Measurements from ENCODE around the gene WHRN. TPM values are rescaled to one million over a fixed set of nuclear protein-coding genes. Genes with fewer than 3 reads are reported as not detected.
A peak's percentile ranks its signal among the peaks of the same experiment; 100 is the strongest.

The WHRN gene
- total and polyA plus RNA-seq, 2 of the 8 experiments (the other 6 are each of a cell fraction or from before 2014, with no cell fraction given), result 4.4 to 7.7 TPM

- Histone ChIP-seq H2BK12ac (ENCODE audit: low read depth, low read length) (no peak overlapping the region), H3K4me2 (ENCODE audit: insufficient read depth in 1 of 2, low read depth in 2 of 2, low read length in 2 of 2) (no peak overlapping the region), H2BK5ac (ENCODE audit: low read depth, low read length) (0 out of 2 replicates have a peak overlapping the region, but pooled peaks have one; percentile 60), H3K4me3 (ENCODE audit: extremely low read depth in 1 of 4, insufficient read depth in 2 of 4, low read depth in 3 of 4, low read length in 4 of 4) (no peak overlapping the region), H3K79me2 (ENCODE audit: control insufficient read depth in 1 of 2, insufficient read depth in 2 of 2, low read length in 2 of 2) (no peaks in the 10 kb centered on the region), H3K9me3 (ENCODE audit: insufficient read depth in 2 of 2, low read depth in 1 of 2, low read length in 1 of 2) (no peaks in the 10 kb centered on the region), H2BK120ac (replicated peaks; ENCODE audit: low read depth, low read length) (no peak overlapping the region), H4K20me1 (replicated peaks in 1 of 2; ENCODE audit: control insufficient read depth in 1 of 2, insufficient read depth in 2 of 2, low read length in 2 of 2) (peaks cover 0 to 2% of the 10 kb centered on the region in 2 experiments), H3K27ac (ENCODE audit: low read depth, low read length) (no peak overlapping the region), H3K4me1 (replicated peaks in 1 of 4; ENCODE audit: control insufficient read depth in 3 of 4, insufficient read depth in 4 of 4, low read length in 3 of 4) (peaks cover 0 to 9% (median 4%) of the 10 kb centered on the region in 4 experiments; a peak in 3 of 7 replicates), H3K56ac (replicated peaks; ENCODE audit: insufficient read length, low read depth, low read length) (no peak overlapping the region), H3K4ac (replicated peaks; ENCODE audit: insufficient read length, low read depth, low read length) (no peak overlapping the region), H3K79me1 (ENCODE audit: low read depth, low read length) (no peaks in the 10 kb centered on the region), H3K36me3 (ENCODE audit: control insufficient read depth in 2 of 4, insufficient read depth in 4 of 4, low read length in 3 of 4) (no peaks in the 10 kb centered on the region), H2BK20ac (ENCODE audit: low read length) (no peak overlapping the region), H4K5ac (ENCODE audit: insufficient read length, low read depth, low read length) (no peak overlapping the region), H3K23me2 (ENCODE audit: low read depth, low read length) (no peaks in the 10 kb centered on the region), H3K14ac (ENCODE audit: insufficient read length) (no peak overlapping the region), H3K18ac (ENCODE audit: extremely low read depth, low read length) (no peak overlapping the region), H3K23ac (ENCODE audit: insufficient read length) (no peak overlapping the region), H2AK5ac (ENCODE audit: low read depth, low read length) (no peak overlapping the region), H4K8ac (ENCODE audit: extremely low read depth, insufficient read depth, low read length) (no peak overlapping the region), H4K91ac (replicated peaks; ENCODE audit: insufficient read length, low read length) (no peak overlapping the region), H2BK15ac (ENCODE audit: low read length) (no peak overlapping the region), H3K27me3 (replicated peaks in 1 of 4; ENCODE audit: control insufficient read depth in 3 of 4, extremely low read depth in 1 of 4, insufficient read depth in 3 of 4, low read length in 3 of 4) (no peaks in the 10 kb centered on the region; a peak in 1 of 7 replicates), H3K9ac (replicated peaks in 1 of 4; ENCODE audit: extremely low read depth in 1 of 4, low read depth in 3 of 4, low read length in 3 of 4) (no peak overlapping the region), H2AFZ (ENCODE audit: low read length) (no peak overlapping the region)
- FAIRE-seq (no peak), DNase-seq (ENCODE audit: low read depth in 1 of 2, low spot score in 2 of 2) (no peak)
- TF ChIP-seq YY1 (IDR thresholded peaks at IDR 0.05; ENCODE audit: low read depth, low read length), result no peak
- TF ChIP-seq SIN3A (conservative IDR thresholded peaks at IDR 0.05 in 1 of 2, IDR thresholded peaks at IDR 0.05 in 1 of 2; ENCODE audit: low read depth in 1 of 2, low read length in 2 of 2), result no peak
- no peak for TF ChIP-seq JUND (IDR thresholded peaks at IDR 0.05; ENCODE audit: low read length)
- no peak for TF ChIP-seq SP1 (IDR thresholded peaks at IDR 0.05; ENCODE audit: low read depth, low read length)
- TF ChIP-seq, protein P1, sequence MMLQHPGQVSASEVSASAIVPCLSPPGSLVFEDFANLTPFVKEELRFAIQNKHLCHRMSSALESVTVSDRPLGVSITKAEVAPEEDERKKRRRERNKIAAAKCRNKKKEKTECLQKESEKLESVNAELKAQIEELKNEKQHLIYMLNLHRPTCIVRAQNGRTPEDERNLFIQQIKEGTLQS (IDR thresholded peaks at IDR 0.05; ENCODE audit: insufficient read depth, low read depth, low read length), result no peak
- no peak for TF ChIP-seq POU5F1 (IDR thresholded peaks at IDR 0.05; ENCODE audit: low read depth, low read length)
- no peak for TF ChIP-seq SUZ12 (IDR thresholded peaks at IDR 0.05; ENCODE audit: low read length)
- TF ChIP-seq ZNF274 (IDR thresholded peaks at IDR 0.05; ENCODE audit: borderline replicate concordance, extremely low read depth, low read length), result no peak
- TF ChIP-seq RFX5 (IDR thresholded peaks at IDR 0.05; ENCODE audit: borderline replicate concordance, low read depth, low read length), result no peak
- TF ChIP-seq CBX8 (IDR thresholded peaks at IDR 0.05; ENCODE audit: borderline replicate concordance, low read depth, low read length), result no peak
- no peak for TF ChIP-seq GTF2F1 (IDR thresholded peaks at IDR 0.05; ENCODE audit: borderline replicate concordance, low read depth, low read length)
- no peak for TF ChIP-seq CREB1 (IDR thresholded peaks at IDR 0.05)
- no peak for TF ChIP-seq PHF8 (conservative IDR thresholded peaks at IDR 0.05; ENCODE audit: low read depth, low read length)
- TF ChIP-seq MAFK (IDR thresholded peaks at IDR 0.05; ENCODE audit: low read depth, low read length), result no peak
- POLR2A ChIA-PET (ENCODE audit: partially characterized antibody), result interaction anchor here (1.3 kb wide), 1 partner anchor 101 kb away, joined by 3 read pairs; no protein-coding TSS in a partner anchor
- CTCF ChIA-PET (ENCODE audit: partially characterized antibody), result interaction anchor here (1.4 to 22.5 kb wide), 8 partner anchors 5 to 479 kb away, joined by 3 to 271 read pairs (median 42); partner anchors contain the start of genes TEX53 and WHRN
- WGBS, 2 experiments (ENCODE audit: extremely low coverage in 1 of 2, insufficient coverage in 1 of 2, insufficient read length in 1 of 2, insufficient replicate concordance in 2 of 2, low coverage in 1 of 2, low lambda C conversion rate in 2 of 2, missing lambda C conversion rate in 1 of 2), result 93% methylated on average over 4 of the region's 4 CpGs; no CpG with 5 or more reads in 1 of the 2 experiments
Measured at GRCh38 chr9:114427644-114428043, 77.6 kb downstream of the WHRN start.

All from H1 (cell line).